ENCODE data around the gene TVP23A.

DNA sequence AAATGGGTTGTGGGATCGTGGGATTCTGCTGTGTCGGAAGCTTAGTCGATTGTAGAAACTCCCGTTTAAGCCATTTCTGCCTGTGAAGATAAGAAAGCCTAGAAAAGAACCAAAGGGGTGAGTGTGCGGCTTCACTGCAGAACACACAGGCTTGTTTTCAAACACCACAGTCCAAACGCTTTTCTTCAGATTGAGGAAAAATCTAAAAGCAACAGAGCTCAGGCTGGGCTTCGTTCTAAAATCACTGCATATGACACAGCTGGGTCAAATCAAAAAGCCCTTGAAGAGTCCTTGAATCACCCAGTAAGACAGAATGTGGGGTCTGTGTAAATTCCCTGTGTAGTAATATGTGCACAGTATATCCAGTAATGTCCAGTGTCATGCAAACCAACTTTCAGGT lies 49.2 kb downstream of the TVP23A start:
- TF ChIP-seq, protein P1, sequence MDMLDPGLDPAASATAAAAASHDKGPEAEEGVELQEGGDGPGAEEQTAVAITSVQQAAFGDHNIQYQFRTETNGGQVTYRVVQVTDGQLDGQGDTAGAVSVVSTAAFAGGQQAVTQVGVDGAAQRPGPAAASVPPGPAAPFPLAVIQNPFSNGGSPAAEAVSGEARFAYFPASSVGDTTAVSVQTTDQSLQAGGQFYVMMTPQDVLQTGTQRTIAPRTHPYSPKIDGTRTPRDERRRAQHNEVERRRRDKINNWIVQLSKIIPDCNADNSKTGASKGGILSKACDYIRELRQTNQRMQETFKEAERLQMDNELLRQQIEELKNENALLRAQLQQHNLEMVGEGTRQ (IDR thresholded peaks at IDR 0.05; ENCODE audit: borderline replicate concordance, low read depth, low read length), result no peak
- TF ChIP-seq, protein P2, sequence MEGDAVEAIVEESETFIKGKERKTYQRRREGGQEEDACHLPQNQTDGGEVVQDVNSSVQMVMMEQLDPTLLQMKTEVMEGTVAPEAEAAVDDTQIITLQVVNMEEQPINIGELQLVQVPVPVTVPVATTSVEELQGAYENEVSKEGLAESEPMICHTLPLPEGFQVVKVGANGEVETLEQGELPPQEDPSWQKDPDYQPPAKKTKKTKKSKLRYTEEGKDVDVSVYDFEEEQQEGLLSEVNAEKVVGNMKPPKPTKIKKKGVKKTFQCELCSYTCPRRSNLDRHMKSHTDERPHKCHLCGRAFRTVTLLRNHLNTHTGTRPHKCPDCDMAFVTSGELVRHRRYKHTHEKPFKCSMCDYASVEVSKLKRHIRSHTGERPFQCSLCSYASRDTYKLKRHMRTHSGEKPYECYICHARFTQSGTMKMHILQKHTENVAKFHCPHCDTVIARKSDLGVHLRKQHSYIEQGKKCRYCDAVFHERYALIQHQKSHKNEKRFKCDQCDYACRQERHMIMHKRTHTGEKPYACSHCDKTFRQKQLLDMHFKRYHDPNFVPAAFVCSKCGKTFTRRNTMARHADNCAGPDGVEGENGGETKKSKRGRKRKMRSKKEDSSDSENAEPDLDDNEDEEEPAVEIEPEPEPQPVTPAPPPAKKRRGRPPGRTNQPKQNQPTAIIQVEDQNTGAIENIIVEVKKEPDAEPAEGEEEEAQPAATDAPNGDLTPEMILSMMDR (IDR thresholded peaks at IDR 0.05), result no peak
- TF ChIP-seq TAF1 (IDR thresholded peaks at IDR 0.05; ENCODE audit: borderline replicate concordance, low read depth, low read length), result no peak
- TF ChIP-seq TEAD4 (IDR thresholded peaks at IDR 0.05; ENCODE audit: borderline replicate concordance, insufficient read depth), result no peak
